Activated gamma-delta T cell treated with Interleukin-2 at 50 U/mL for 16 hours (primary cell): ENCODE results near the gene CLEC6A.
"Not testable (repeated sequence)": the region's sequence is repeated elsewhere in the genome, so short reads cannot be mapped to it uniquely, and the experiment has no call there.

Source experiments
- DNase-seq: peaks from one replicate; pipeline ENCODE4 v3.0.0-alpha.2; 2020

CLEC6A gene

DNA sequence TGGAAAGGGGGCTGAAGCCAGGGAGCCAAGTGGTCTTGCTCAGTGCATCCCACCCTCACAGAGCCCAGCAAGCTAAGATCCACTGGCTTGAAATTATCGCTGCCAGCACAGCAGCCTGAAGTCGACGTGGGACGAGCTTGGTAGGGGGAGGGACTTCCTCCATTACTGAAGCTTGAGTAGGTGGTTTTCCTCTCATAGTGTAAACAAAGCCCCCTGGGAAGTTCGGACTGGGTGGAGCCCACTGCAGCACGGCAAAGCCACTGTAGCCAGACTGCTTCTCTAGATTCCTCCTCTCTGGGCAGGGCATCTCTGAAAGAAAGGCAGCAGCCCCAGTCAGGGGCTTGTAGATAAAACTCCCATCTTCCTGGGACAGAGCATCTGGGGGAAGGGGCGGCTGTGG is 40.3 kb downstream of the CLEC6A start:
- not testable (repeated sequence) for DNase-seq

DNA sequence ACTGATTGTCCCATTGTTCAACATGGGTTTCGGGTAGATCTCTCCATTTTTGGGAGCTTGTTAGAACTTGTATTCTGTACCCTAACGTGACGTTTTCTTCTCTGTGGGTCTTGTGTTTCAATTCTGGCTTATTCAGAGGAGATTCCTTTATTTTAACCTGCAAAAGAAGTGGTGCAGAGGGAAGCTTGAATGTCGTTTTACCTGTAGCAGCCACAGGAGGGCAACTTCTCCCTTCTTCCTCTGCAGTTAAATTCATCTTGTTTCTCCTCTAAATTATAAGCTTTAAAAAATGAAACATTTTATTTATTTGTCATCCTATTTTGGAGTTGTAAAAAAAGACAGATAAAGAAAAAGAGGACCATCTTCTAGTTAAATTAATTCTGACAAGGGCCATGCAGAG is 43.9 kb downstream of the CLEC6A start:
- no peak for DNase-seq

DNA sequence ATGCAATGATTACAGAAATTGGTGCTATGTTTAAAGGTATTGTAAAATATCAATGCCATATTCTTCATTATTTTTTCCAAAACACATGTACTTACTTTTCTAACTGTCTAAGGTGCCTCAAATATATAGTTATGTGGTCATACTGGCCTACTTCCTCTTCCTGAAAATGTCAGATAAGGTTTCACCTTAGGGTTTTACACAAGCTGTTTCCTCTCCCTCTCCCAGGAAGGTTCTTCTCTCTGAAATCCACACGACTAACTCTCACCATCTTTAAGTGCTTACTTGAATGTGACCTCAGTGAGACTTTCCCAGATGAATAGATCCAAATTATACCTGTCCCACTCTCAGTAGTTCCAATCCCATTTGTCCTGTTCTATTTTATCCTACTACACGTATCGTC is 46.0 kb downstream of the CLEC6A start:
- DNase-seq: no peak

DNA sequence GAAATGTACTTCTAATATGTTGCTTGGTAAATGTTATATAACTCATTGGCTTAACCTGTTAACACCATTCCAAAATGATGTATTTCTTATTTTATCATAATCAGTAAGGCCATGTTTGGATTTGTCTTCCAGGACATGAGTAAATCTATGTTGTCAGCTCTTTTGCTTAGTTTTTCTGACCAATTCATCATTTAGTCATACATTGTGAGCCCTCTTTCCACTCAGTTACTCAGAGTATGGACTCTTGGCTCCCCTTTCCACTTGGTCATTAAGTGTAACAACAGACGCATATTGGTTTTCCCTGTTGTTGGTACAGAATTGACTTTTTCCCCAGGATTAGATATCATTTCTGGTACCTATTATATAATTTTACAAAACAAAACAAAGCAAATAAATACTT is 48.6 kb downstream of the CLEC6A start:
- DNase-seq: no peak

DNA sequence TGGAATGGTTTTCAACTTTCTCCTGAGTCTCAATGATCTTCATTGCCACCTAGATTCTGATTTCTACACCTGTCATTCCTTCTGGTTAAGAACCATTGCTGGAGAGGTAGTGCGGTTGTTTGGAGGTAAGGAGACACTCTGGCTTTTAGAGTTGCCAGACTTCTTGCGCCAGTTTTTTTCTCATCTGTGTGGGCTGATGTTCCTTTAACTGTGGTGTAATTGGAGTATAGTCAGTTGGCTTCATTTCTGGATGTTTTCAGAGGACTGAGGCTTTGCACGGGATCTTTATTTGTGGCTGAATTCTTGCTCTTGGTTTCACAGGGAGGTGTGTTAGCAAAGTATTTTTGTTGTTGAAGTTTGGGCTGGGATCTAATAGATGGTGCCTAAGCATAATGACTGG is 51.8 kb downstream of the CLEC6A start:
- DNase-seq: no peak

DNA sequence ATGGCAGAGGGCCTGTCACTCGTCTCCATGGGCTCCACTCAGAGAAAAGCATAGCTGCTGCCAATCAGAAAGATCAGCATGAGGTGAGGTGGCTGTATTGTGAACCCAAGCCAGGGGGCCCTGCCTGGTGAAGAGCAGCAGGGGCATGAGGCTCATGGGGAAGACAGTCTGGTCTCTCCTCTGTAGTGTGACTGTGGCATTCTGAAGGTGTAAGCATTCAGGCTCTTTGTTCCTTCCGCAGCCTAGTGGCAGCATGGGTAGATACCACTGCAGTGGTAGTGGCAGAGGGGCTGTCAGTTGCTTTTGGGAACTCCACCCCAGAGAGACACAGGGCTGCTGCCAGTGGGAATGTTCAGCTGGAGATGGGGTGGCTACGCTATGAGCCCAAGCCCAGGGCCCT is 52.5 kb downstream of the CLEC6A start:
- DNase-seq: no peak

DNA sequence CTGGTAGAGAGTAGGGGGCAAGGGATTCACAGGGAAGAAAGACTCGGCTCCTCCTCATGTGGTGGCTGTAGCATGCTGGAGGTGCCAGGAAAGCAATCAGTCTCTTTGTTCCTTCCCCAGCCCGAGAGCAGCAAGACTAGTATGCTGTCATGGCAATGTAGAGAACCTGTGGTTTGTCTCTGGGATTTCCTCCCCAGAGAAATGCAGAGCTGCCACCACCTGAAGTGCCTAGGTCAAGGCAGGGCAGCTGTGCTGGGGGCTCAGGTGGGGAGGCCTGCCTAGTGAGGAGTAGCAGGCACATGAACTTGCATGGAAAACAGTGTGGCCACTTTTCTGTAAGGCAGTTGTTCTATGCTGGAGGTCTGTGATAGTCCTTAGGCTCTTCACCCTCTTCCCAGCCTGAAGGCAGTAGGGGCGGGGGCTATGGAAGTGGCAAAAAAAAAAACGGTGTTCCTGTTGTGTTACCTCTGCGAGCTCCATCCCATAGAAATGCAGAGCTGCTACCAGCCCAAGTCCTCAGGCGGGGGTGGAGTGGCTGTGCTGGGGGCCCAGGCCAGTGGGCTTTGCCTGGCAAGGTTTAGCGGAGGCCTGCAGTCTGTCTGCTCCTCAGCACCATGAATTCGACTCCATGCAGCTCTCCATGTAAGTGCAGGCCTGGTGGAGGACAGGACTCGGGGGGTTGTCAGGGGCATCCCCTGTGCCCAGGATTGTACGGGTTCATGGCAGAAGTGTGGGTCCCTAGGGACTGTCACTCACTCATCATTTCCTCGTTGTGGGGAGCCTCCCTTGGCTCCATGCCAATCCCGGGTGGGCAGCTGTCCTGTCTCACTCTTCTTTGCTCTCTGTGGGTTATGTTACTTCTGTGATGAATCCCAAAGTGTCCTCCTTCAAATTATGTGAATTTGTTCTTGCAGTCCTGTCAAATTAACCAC is 53.4 kb downstream of the CLEC6A start:
- DNase-seq: no peak

DNA sequence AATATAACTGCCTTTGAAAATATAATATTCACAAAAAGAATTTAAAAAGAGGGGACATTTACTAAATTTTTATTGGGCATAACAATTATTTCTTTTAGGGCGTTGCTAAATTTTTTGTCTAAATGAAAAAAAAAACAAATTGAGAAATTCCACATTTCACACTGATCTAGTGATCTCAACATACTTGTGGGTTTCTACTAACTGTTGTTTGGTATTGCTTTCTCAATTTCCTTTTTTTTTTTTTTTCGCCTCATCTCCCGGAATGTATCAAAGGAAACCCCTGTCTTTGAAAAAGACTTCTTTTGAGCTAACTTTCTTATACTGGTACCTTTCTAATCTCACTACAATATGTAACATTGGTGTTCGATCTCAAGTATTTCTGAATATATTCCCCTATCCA is 57.5 kb downstream of the CLEC6A start, which contains the start of gene CLEC4D:
CLEC4D (plus strand) TSS at position 248 of the 400 bp plus-strand sequence. CDS start 230 bp downstream, outside the sequence.
- DNase-seq: no peak

DNA sequence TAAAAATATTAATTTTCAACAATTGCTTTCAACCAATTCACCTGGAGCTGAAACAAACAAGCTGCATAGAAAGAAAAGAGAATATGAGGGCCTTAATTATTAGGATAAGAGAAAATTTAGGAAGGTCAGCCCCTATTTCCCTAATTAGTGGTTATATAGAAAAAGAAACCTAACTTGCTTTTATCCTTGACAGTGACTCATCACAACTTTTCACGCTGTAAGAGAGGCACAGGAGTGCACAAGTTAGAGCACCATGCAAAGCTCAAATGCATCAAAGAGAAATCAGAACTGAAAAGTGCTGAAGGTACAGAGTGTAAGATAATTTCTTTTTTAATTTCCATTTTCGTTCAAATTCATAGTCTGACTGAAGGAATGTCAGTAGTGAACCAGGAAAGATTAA is 62.2 kb downstream of the CLEC6A start:
- no peak for DNase-seq

DNA sequence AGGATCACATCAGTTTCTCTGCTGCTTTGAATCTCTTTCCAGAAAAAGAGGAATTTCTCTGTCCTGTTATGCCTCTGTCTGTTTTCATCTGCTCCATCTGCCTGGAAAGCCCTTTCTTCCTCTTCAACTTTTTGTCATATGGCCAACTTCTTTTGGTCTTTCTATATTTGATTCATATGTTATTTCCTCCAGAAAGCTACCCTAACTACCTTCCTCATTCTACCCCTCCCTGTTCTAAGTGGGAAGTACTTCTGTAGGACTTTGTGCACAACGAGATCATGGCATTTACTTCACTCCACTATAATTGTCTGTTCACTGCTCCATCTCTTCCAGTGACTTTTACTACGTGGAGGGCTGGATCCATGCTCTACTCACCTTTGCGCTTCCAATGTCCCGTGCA is 63.4 kb downstream of the CLEC6A start:
- no peak for DNase-seq

DNA sequence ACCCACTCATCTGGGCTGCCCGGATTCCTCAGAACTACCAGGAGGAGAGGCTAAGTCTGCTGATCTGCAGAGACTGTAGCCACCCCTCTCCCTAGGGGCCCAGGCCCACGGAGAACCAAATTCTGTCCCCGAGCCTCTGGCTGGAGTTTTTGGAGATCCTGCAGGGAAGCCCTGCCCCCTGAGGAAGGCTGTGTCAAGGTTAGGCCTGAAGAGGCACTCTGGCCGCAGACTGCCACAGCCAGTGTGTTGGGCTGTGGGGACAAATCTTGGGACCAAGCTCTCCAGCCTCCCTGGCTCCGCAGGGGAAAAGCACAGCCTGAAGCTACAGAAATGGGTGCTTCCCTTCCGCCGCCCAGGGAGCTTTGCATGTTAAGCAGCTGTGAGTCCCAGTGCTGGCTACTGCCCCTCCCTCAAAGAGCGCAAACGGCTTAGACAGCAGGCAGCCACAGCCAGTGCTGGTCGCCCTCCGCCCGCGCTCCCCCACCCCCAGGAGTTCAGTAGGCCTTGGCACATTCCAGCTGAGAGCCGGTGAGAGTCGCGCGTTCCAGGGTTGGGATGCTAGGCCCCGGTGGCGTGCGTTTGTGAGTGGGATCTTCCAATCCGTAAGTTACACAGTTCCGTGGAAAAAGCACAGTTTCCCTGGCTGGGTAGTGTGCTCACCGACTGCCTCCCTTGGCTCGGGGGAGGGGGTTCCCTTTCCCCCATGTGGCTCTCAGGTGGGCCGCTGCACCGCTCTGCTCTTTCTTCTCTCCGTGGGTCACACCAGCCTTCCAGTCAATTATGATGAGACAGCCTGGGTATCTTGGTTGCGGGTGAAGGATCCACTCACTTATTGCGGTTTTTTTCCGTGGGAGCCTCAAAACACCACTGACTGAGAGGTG is 71.7 kb downstream of the CLEC6A start:
- DNase-seq: no peak
